SK-N-SH treated with all-trans-retinoic acid at 6 μM for 48 hours (cell line): ENCODE results near the gene KIF11.
A peak's percentile ranks its signal among the peaks of the same experiment; 100 is the strongest.

Experiments used
- ATAC-seq: fragments of 200-7000 bp; cut with Tn5 transposase; 3 replicates; pipeline ENCODE4 v1.9.1; 2020; ENCODE audit warnings: mild to moderate bottlenecking, moderate library complexity
- ARNTL ChIP-seq: fragments of 450-650 bp; formaldehyde crosslinking; IDR thresholded peaks from 2 replicates; pipeline ENCODE4 v1.5.0; 2020; ENCODE audit warnings: low read depth, mild to moderate bottlenecking, moderate library complexity, borderline replicate concordance
- BACH2 ChIP-seq: fragments of 250-450 bp; sonication (Bioruptor Pico); IDR thresholded peaks from 2 replicates; pipeline ENCODE4 v1.9.0; 2021; ENCODE audit warnings: mild to moderate bottlenecking, borderline replicate concordance
- CREB5 ChIP-seq: fragments of 250-450 bp; sonication (Bioruptor Pico); IDR thresholded peaks from 2 replicates; pipeline ENCODE4 v1.5.1; 2020; ENCODE audit warnings: low read depth, mild to moderate bottlenecking, moderate library complexity
- CSDC2 ChIP-seq: fragments of 250-450 bp; sonication (Bioruptor Pico); IDR thresholded peaks from 2 replicates; pipeline ENCODE4 v1.5.0; 2020; ENCODE audit warnings: mild to moderate bottlenecking, moderate library complexity
- CSRNP3 ChIP-seq: fragments of 250-450 bp; sonication (Bioruptor Pico); IDR thresholded peaks from 2 replicates; pipeline ENCODE4 v1.5.1; 2021; ENCODE audit warnings: mild to moderate bottlenecking, moderate library complexity
- ESRRG ChIP-seq: fragments of 250-450 bp; sonication (Bioruptor Pico); IDR thresholded peaks from 2 replicates; pipeline ENCODE4 v1.6.1; 2021; ENCODE audit warnings: mild to moderate bottlenecking
- GLIS3 ChIP-seq: fragments of 250-450 bp; sonication (Bioruptor Pico); IDR thresholded peaks from 2 replicates; pipeline ENCODE4 v1.5.0; 2020; ENCODE audit warnings: mild to moderate bottlenecking, moderate library complexity
- ISL1 ChIP-seq: fragments of 250-450 bp; sonication (Bioruptor Pico); IDR thresholded peaks from 2 replicates; pipeline ENCODE4 v2.1.2; 2022; ENCODE audit warnings: mild to moderate bottlenecking, moderate library complexity
- OSR1 ChIP-seq: fragments of 250-450 bp; sonication (Bioruptor Pico); IDR thresholded peaks from 2 replicates; pipeline ENCODE4 v1.8.0; 2022; ENCODE audit warnings: moderate library complexity, mild to moderate bottlenecking, inconsistent platforms
- PATZ1 ChIP-seq: fragments of 250-450 bp; sonication (Bioruptor Pico); IDR thresholded peaks from 2 replicates; pipeline ENCODE4 v1.8.0; 2020; ENCODE audit warnings: mild to moderate bottlenecking, moderate library complexity, borderline replicate concordance
- POU6F1 ChIP-seq: fragments of 250-450 bp; sonication (Bioruptor Pico); IDR thresholded peaks from 2 replicates; pipeline ENCODE4 v1.8.0; 2021; ENCODE audit warnings: low read depth, mild to moderate bottlenecking, moderate library complexity, borderline replicate concordance
- PPARA ChIP-seq: fragments of 250-450 bp; sonication (Bioruptor Pico); IDR thresholded peaks from 2 replicates; pipeline ENCODE4 v1.5.0; 2020; ENCODE audit warnings: mild to moderate bottlenecking, borderline replicate concordance
- RARB ChIP-seq: fragments of 250-450 bp; sonication (Bioruptor Pico); IDR thresholded peaks from 2 replicates; pipeline ENCODE4 v1.8.0; 2021; ENCODE audit warnings: mild to moderate bottlenecking, moderate library complexity
- SNAI2 ChIP-seq: fragments of 250-450 bp; sonication (Bioruptor Pico); IDR thresholded peaks from 2 replicates; pipeline ENCODE4 v1.5.0; 2020; ENCODE audit warnings: mild to moderate bottlenecking, moderate library complexity
- TCF4 ChIP-seq: fragments of 250-450 bp; sonication (Bioruptor Pico); IDR thresholded peaks from 2 replicates; pipeline ENCODE4 v1.8.0; 2021; ENCODE audit warnings: mild to moderate bottlenecking, moderate library complexity, borderline replicate concordance
- TOX ChIP-seq: fragments of 250-450 bp; sonication (Bioruptor Pico); IDR thresholded peaks from 2 replicates; pipeline ENCODE4 v1.8.0; 2021; ENCODE audit warnings: mild to moderate bottlenecking, moderate library complexity, borderline replicate concordance
- TSHZ2 ChIP-seq: fragments of 250-450 bp; sonication (Bioruptor Pico); IDR thresholded peaks from 2 replicates; pipeline ENCODE4 v1.5.0; 2020; ENCODE audit warnings: mild to moderate bottlenecking, moderate library complexity
- ZC3H10 ChIP-seq: fragments of 250-450 bp; sonication (Bioruptor Pico); IDR thresholded peaks from 2 replicates; pipeline ENCODE4 v1.5.1; 2021; ENCODE audit warnings: mild to moderate bottlenecking, moderate library complexity
- ZFP3 ChIP-seq: fragments of 250-450 bp; sonication (Bioruptor Pico); IDR thresholded peaks from 2 replicates; pipeline ENCODE4 v1.5.0; 2020; ENCODE audit warnings: mild to moderate bottlenecking, moderate library complexity
- ZFP30 ChIP-seq: fragments of 450-650 bp; formaldehyde crosslinking; IDR thresholded peaks from 2 replicates; pipeline ENCODE4 v1.5.0; 2022; ENCODE audit warnings: mild to moderate bottlenecking, moderate library complexity
- ZNF565 ChIP-seq: fragments of 450-650 bp; formaldehyde crosslinking; conservative IDR thresholded peaks from 2 replicates; pipeline ENCODE4 v1.5.0; 2020; ENCODE audit warnings: low read depth, mild to moderate bottlenecking, moderate library complexity
- ZNF70 ChIP-seq: fragments of 450-650 bp; formaldehyde crosslinking; IDR thresholded peaks from 2 replicates; pipeline ENCODE4 v1.5.0; 2020; ENCODE audit warnings: mild to moderate bottlenecking, moderate library complexity
- ZNF8 ChIP-seq: fragments of 450-650 bp; formaldehyde crosslinking; IDR thresholded peaks from 2 replicates; pipeline ENCODE4 v1.5.0; 2020; ENCODE audit warnings: mild to moderate bottlenecking, moderate library complexity

The KIF11 gene

GRCh38 chr10:92688573-92688926 lies 95.6 kb downstream of the KIF11 start (continued):
- no peak for TF ChIP-seq TSHZ2

- ATAC-seq: peak; percentile 76
- TF ChIP-seq ZNF70 (CRISPR knock-in tag) (no peak), ESRRG (CRISPR knock-in tag) (no peak), RARB (CRISPR knock-in tag) (no peak), PPARA (CRISPR knock-in tag) (no peak), ZFP3 (CRISPR knock-in tag) (no peak), ZNF8 (CRISPR knock-in tag) (no peak), SNAI2 (no peak), GLIS3 (CRISPR knock-in tag) (no peak), OSR1 (CRISPR knock-in tag) (no peak), ZFP30 (CRISPR knock-in tag) (no peak), CREB5 (CRISPR knock-in tag) (no peak), BACH2 (CRISPR knock-in tag) (no peak), TOX (CRISPR knock-in tag) (no peak), TCF4 (CRISPR knock-in tag) (no peak), CSDC2 (CRISPR knock-in tag) (no peak), ISL1 (no peak), ARNTL (CRISPR knock-in tag) (no peak), TSHZ2 (no peak), POU6F1 (CRISPR knock-in tag) (no peak), CSRNP3 (CRISPR knock-in tag) (no peak)
- TF ChIP-seq, all 23 proteins: peak for 0
Observed at GRCh38 chr10:92688927-92689662, 96.2 kb downstream of the KIF11 start.

GRCh38 chr10:92689663-92690210 lies 96.8 kb downstream of the KIF11 start, which contains the start of gene HHEX:
HHEX (plus strand) TSS chr10:92689955; CDS start chr10:92689987, 32 bp downstream.
- peak; percentile 90 for ATAC-seq
- no peak for TF ChIP-seq ZNF565 (CRISPR knock-in tag)
- no peak for TF ChIP-seq CSDC2 (CRISPR knock-in tag)
- no peak for TF ChIP-seq SNAI2
- TF ChIP-seq ZNF70 (CRISPR knock-in tag): no peak
- no peak for TF ChIP-seq ZNF8 (CRISPR knock-in tag)
- no peak for TF ChIP-seq PATZ1 (CRISPR knock-in tag)
- TF ChIP-seq ZC3H10: no peak
- no peak for TF ChIP-seq ISL1
- TF ChIP-seq BACH2 (CRISPR knock-in tag): no peak
- no peak for TF ChIP-seq TSHZ2
- TF ChIP-seq RARB (CRISPR knock-in tag): no peak
